Measurements from ENCODE around the gene RFX1. TPM values are rescaled to one million over a fixed set of nuclear protein-coding genes. Genes with fewer than 3 reads are reported as not detected.
"Not testable (repeated sequence)": the region's sequence is repeated elsewhere in the genome, so short reads cannot be mapped to it uniquely, and the experiment has no call there.

Gene RFX1
- total RNA-seq, 2 experiments from 2014 or later: 4.4 to 17.4 TPM

DNA sequence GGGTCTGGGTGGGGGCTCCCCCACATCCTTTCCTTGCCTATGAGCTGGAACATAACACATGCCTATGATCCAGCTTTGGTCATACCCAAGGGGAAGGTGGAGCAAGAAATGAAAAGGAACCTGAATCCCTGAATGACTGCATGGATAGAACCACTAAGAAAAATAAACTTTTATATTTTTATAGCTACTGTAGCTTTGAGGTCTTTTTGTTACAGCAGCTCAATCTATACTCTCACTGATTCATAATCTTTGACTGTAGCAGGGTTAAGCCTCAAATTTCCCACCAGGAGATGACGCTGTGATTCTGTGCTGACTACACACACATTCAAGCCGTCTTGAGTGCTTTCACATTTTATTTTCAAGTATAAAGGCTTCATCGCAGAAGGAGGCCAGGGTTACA lies 46.9 kb upstream of the RFX1 start:
- POLR2A ChIA-PET: no interaction called here
- Histone ChIP-seq H4K20me1 (ENCODE audit: insufficient read depth, low read length) (no peaks in the 10 kb centered on the region), H3K79me2 (ENCODE audit: insufficient read depth, low read depth, low read length) (no peaks in the 10 kb centered on the region), H3K9me3 (ENCODE audit: low read length) (no peaks in the 10 kb centered on the region), H3K36me3 (ENCODE audit: insufficient read depth, low read length) (peaks cover 9% of the 10 kb centered on the region), H3K4me2 (ENCODE audit: low read length) (no peak overlapping the region), H3K4me1 (ENCODE audit: insufficient read depth, low read length, poor library complexity, severe bottlenecking) (no peaks in the 10 kb centered on the region), H3K4me3 (ENCODE audit: low read depth, low read length, poor library complexity, severe bottlenecking) (no peak overlapping the region), H3K27ac (ENCODE audit: low read depth, low read length, poor library complexity, severe bottlenecking) (no peak overlapping the region), H2AFZ (ENCODE audit: low read length) (no peak overlapping the region), H3K9me2 (ENCODE audit: insufficient read depth, low read length) (no peaks in the 10 kb centered on the region)
- intact Hi-C loops (cut with micrococcal nuclease; ENCODE audit: unreplicated experiment): no loop called here
- no peak for TF ChIP-seq EZH2phosphoT487 (IDR thresholded peaks at IDR 0.05; ENCODE audit: borderline replicate concordance, low read depth, low read length)
- TF ChIP-seq, protein P1, sequence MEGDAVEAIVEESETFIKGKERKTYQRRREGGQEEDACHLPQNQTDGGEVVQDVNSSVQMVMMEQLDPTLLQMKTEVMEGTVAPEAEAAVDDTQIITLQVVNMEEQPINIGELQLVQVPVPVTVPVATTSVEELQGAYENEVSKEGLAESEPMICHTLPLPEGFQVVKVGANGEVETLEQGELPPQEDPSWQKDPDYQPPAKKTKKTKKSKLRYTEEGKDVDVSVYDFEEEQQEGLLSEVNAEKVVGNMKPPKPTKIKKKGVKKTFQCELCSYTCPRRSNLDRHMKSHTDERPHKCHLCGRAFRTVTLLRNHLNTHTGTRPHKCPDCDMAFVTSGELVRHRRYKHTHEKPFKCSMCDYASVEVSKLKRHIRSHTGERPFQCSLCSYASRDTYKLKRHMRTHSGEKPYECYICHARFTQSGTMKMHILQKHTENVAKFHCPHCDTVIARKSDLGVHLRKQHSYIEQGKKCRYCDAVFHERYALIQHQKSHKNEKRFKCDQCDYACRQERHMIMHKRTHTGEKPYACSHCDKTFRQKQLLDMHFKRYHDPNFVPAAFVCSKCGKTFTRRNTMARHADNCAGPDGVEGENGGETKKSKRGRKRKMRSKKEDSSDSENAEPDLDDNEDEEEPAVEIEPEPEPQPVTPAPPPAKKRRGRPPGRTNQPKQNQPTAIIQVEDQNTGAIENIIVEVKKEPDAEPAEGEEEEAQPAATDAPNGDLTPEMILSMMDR (conservative IDR thresholded peaks at IDR 0.05; ENCODE audit: low read length): no peak
- no TSS peak for BruUV-seq (replicated peaks)
- no peak for DNase-seq (ENCODE audit: low spot score)
- CTCF ChIA-PET (ENCODE audit: unreplicated experiment): no interaction called here

DNA sequence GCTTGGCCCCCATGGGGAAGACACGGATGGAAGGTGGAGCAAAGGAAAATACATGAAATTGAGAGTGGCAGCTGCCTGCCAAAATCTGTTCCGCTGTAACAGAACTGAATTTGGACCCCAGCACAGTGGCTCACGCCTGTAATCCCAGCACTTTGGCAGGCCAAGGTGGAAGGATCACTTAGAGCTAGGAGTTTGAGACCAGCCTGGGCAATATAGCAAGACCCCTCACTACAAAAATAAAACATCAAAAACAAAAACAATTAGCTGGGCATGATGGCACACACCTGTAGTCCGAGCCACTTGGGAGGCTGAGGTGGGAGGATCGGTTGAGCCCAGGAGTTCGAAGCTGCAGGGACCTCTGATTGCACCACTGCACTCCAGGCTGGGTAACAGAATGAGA lies 46.4 kb upstream of the RFX1 start:
- ChIA-PET CTCF (ENCODE audit: unreplicated experiment) (no interaction called here), POLR2A (no interaction called here)
- BruUV-seq (replicated peaks): TSS peak; percentile 80

DNA sequence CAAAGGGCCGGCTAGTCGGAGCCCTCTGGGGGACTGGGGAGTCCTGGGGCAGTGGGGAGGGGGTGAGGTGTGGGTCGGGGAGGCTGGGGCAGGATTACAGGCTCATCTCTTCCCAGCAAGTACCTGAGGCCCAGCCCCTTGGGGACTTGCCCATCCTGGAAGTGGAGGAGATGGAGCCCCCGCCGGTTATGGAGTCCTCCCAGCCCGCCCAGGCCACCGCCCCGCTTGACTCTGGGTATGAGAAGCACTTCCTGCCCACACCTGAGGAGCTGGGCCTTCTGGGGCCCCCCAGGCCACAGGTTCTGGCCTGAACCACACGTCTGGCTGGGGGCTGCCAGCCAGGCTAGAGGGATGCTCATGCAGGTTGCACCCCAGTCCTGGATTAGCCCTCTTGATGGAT lies 45.9 kb upstream of the RFX1 start:
- Histone ChIP-seq H2AFZ (ENCODE audit: low read length) (no peak overlapping the region), H3K4me3 (ENCODE audit: low read depth, low read length, poor library complexity, severe bottlenecking) (no peak overlapping the region), H3K4me1 (ENCODE audit: insufficient read depth, low read length, poor library complexity, severe bottlenecking) (no peaks in the 10 kb centered on the region), H3K9me2 (ENCODE audit: insufficient read depth, low read length) (no peaks in the 10 kb centered on the region), H3K9me3 (ENCODE audit: low read length) (no peaks in the 10 kb centered on the region), H3K79me2 (ENCODE audit: insufficient read depth, low read depth, low read length) (no peaks in the 10 kb centered on the region), H3K36me3 (ENCODE audit: insufficient read depth, low read length) (peaks cover 9% of the 10 kb centered on the region), H3K4me2 (ENCODE audit: low read length) (no peak overlapping the region), H3K27ac (ENCODE audit: low read depth, low read length, poor library complexity, severe bottlenecking) (no peak overlapping the region), H4K20me1 (ENCODE audit: insufficient read depth, low read length) (no peaks in the 10 kb centered on the region)
- intact Hi-C loops (cut with micrococcal nuclease; ENCODE audit: unreplicated experiment): no loop called here
- no TSS peak for BruUV-seq (replicated peaks)
- ChIA-PET CTCF (ENCODE audit: unreplicated experiment) (no interaction called here), POLR2A (no interaction called here)
- TF ChIP-seq, protein P1 (conservative IDR thresholded peaks at IDR 0.05; ENCODE audit: low read length): no peak
- no peak for TF ChIP-seq EZH2phosphoT487 (IDR thresholded peaks at IDR 0.05; ENCODE audit: borderline replicate concordance, low read depth, low read length)
- DNase-seq (ENCODE audit: low spot score): no peak

More for the DNA sequence above, 46.4 kb upstream of the RFX1 start:
- H3K9me2 ChIP-seq (ENCODE audit: insufficient read depth, low read length): no peaks in the 10 kb centered on the region
- DNase-seq (ENCODE audit: low spot score): no peak
- H3K4me3 ChIP-seq (ENCODE audit: low read depth, low read length, poor library complexity, severe bottlenecking): no peak overlapping the region
- no peaks in the 10 kb centered on the region for H3K9me3 ChIP-seq (ENCODE audit: low read length)
- H3K4me2 ChIP-seq (ENCODE audit: low read length): no peak overlapping the region
- H3K36me3 ChIP-seq (ENCODE audit: insufficient read depth, low read length): peaks cover 9% of the 10 kb centered on the region
- intact Hi-C loops (cut with micrococcal nuclease; ENCODE audit: unreplicated experiment): no loop called here
- H2AFZ ChIP-seq (ENCODE audit: low read length): no peak overlapping the region
- no peak overlapping the region for H3K27ac ChIP-seq (ENCODE audit: low read depth, low read length, poor library complexity, severe bottlenecking)
- no peak for TF ChIP-seq EZH2phosphoT487 (IDR thresholded peaks at IDR 0.05; ENCODE audit: borderline replicate concordance, low read depth, low read length)
- TF ChIP-seq, protein P1 (conservative IDR thresholded peaks at IDR 0.05; ENCODE audit: low read length): no peak
- no peaks in the 10 kb centered on the region for H3K4me1 ChIP-seq (ENCODE audit: insufficient read depth, low read length, poor library complexity, severe bottlenecking)
- H3K79me2 ChIP-seq (ENCODE audit: insufficient read depth, low read depth, low read length): no peaks in the 10 kb centered on the region
- no peaks in the 10 kb centered on the region for H4K20me1 ChIP-seq (ENCODE audit: insufficient read depth, low read length)

DNA sequence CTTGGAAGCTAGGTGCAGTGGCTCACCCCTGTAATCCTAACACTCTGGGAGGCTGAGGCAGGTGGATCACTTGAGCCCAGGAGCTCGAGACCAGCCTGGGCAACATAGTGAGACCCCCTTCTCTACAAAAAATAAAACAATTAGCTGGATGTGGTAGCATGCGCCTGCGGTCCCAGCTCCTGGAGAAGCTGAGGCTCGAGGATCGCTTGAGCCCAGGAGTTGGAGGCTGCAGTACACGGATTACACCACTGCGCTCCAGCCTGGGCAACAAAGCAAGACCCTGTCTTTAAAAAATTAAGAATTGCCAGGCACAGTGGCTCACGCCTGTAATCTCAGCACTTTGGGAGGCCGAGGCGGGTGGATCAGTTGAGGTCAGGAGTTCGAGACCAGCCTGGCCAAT lies 44.8 kb upstream of the RFX1 start:
- H2AFZ ChIP-seq (ENCODE audit: low read length); H3K36me3 ChIP-seq (ENCODE audit: insufficient read depth, low read length); H3K4me1 ChIP-seq (ENCODE audit: insufficient read depth, low read length, poor library complexity, severe bottlenecking); H3K4me3 ChIP-seq (ENCODE audit: low read depth, low read length, poor library complexity, severe bottlenecking); H4K20me1 ChIP-seq (ENCODE audit: insufficient read depth, low read length); DNase-seq (ENCODE audit: low spot score); H3K27ac ChIP-seq (ENCODE audit: low read depth, low read length, poor library complexity, severe bottlenecking); H3K4me2 ChIP-seq (ENCODE audit: low read length); H3K9me3 ChIP-seq (ENCODE audit: low read length); intact Hi-C loops (cut with micrococcal nuclease; ENCODE audit: unreplicated experiment); POLR2A ChIA-PET; BruUV-seq (replicated peaks); H3K9me2 ChIP-seq (ENCODE audit: insufficient read depth, low read length); H3K79me2 ChIP-seq (ENCODE audit: insufficient read depth, low read depth, low read length): not testable (repeated sequence)
- CTCF ChIA-PET (ENCODE audit: unreplicated experiment): interaction anchor here (1.1 kb wide), 1 partner anchor 9 kb away, joined by 3 read pairs; no protein-coding TSS in a partner anchor

Data from OCI-LY7 (cell line).